ENCODE results near the gene MRPS27. TPM values are rescaled to one million over a fixed set of nuclear protein-coding genes. Genes with fewer than 3 reads are reported as not detected.

MRPS27 gene
- total RNA-seq, 1 donor, result 83.6 TPM

GRCh38 chr5:72280581-72281069, 39.4 kb downstream of the MRPS27 start:
- H3K4me3 ChIP-seq (ENCODE audit: low read depth, low read length), result no peak overlapping the region
- DNase-seq (ENCODE audit: low read depth), result peak; percentile 71
- peak; percentile 80 for TF ChIP-seq CTCF (IDR thresholded peaks at IDR 0.05; ENCODE audit: insufficient read depth, low read length)

- H3K4me3 ChIP-seq (ENCODE audit: low read depth, low read length), result no peak overlapping the region
- TF ChIP-seq CTCF (IDR thresholded peaks at IDR 0.05; ENCODE audit: insufficient read depth, low read length), result no peak
- no peak for DNase-seq (ENCODE audit: low read depth)
These were observed 43.8 kb downstream of the MRPS27 start for GRCh38 chr5:72276219-72276752.

- TF ChIP-seq CTCF (IDR thresholded peaks at IDR 0.05; ENCODE audit: insufficient read depth, low read length), result no peak
- H3K4me3 ChIP-seq (ENCODE audit: low read depth, low read length), result no peak overlapping the region
- DNase-seq (ENCODE audit: low read depth), result no peak
These were observed 46.5 kb downstream of the MRPS27 start for GRCh38 chr5:72273547-72273946.

- DNase-seq (ENCODE audit: low read depth), result no peak
- no peak for TF ChIP-seq CTCF (IDR thresholded peaks at IDR 0.05; ENCODE audit: insufficient read depth, low read length)
These were observed 47.6 kb downstream of the MRPS27 start for GRCh38 chr5:72272398-72272797.

GRCh38 chr5:72271702-72272101, 48.3 kb downstream of the MRPS27 start:
- no peak for TF ChIP-seq CTCF (IDR thresholded peaks at IDR 0.05; ENCODE audit: insufficient read depth, low read length)
- DNase-seq (ENCODE audit: low read depth), result no peak
- H3K4me3 ChIP-seq (ENCODE audit: low read depth, low read length), result no peak overlapping the region

More at GRCh38 chr5:72272398-72272797, 47.6 kb downstream of the MRPS27 start:
- no peak overlapping the region for H3K4me3 ChIP-seq (ENCODE audit: low read depth, low read length)

- no peak overlapping the region for H3K4me3 ChIP-seq (ENCODE audit: low read depth, low read length)
- no peak for TF ChIP-seq CTCF (IDR thresholded peaks at IDR 0.05; ENCODE audit: insufficient read depth, low read length)
- DNase-seq (ENCODE audit: low read depth), result no peak
These were observed 50.0 kb downstream of the MRPS27 start for GRCh38 chr5:72270037-72270436.

GRCh38 chr5:72269411-72269780, 50.6 kb downstream of the MRPS27 start:
- no peak overlapping the region for H3K4me3 ChIP-seq (ENCODE audit: low read depth, low read length)
- no peak for DNase-seq (ENCODE audit: low read depth)
- no peak for TF ChIP-seq CTCF (IDR thresholded peaks at IDR 0.05; ENCODE audit: insufficient read depth, low read length)

All from fibroblast of the aortic adventitia (primary cell).